GM23248 (cell line): ENCODE data around the gene APBA2. TPM values are rescaled to one million over a fixed set of nuclear protein-coding genes. Genes with fewer than 3 reads are reported as not detected.

Experiments
- DNase-seq: peaks from one replicate; pipeline ENCODE4 v3.0.0-alpha.2; 2015
- H2AFZ ChIP-seq: fragments of 200-600 bp; sonication (generic); 2 replicates; pipeline ENCODE4 v1.6.1; 2016; ENCODE audit warnings: antibody characterized with exemption
- H3F3A ChIP-seq: fragments of 200-600 bp; sonication (generic); 2 replicates; pipeline ENCODE4 v1.6.1; 2016; ENCODE audit warnings: mild to moderate bottlenecking, antibody characterized with exemption, mixed run types; ENCODE audit not compliant: insufficient read depth
- H3K27ac ChIP-seq: fragments of 200-600 bp; sonication (generic); 2 replicates; pipeline ENCODE4 v1.5.1; 2016; ENCODE audit warnings: mild to moderate bottlenecking
- H3K27me3 ChIP-seq: fragments of 200-600 bp; sonication (generic); replicated peaks from 2 replicates; pipeline ENCODE4 v1.6.1; 2016; ENCODE audit warnings: mild to moderate bottlenecking; ENCODE audit not compliant: insufficient read depth
- H3K36me3 ChIP-seq: fragments of 200-600 bp; sonication (generic); 2 replicates; pipeline ENCODE4 v1.6.1; 2016; ENCODE audit warnings: low read depth, mild to moderate bottlenecking
- H3K4me1 ChIP-seq: fragments of 200-600 bp; sonication (generic); 2 replicates; pipeline ENCODE4 v1.6.1; 2016; ENCODE audit warnings: mild to moderate bottlenecking; ENCODE audit not compliant: insufficient read depth
- H3K4me2 ChIP-seq: fragments of 200-600 bp; sonication (generic); one replicate; pipeline ENCODE4 v1.6.1; 2016; ENCODE audit warnings: mild to moderate bottlenecking; ENCODE audit not compliant: unreplicated experiment
- H3K4me3 ChIP-seq: fragments of 200-600 bp; sonication (generic); 2 replicates; pipeline ENCODE4 v1.5.1; 2016; ENCODE audit warnings: mild to moderate bottlenecking
- H3K79me2 ChIP-seq: fragments of 200-600 bp; sonication (generic); 2 replicates; pipeline ENCODE4 v1.6.1; 2016; ENCODE audit warnings: mild to moderate bottlenecking; ENCODE audit not compliant: insufficient read depth
- H3K9ac ChIP-seq: fragments of 200-600 bp; sonication (generic); 2 replicates; pipeline ENCODE4 v1.6.1; 2016; ENCODE audit warnings: mild to moderate bottlenecking
- H3K9me2 ChIP-seq: fragments of 200-600 bp; sonication (generic); 2 replicates; pipeline ENCODE4 v1.6.1; 2016; ENCODE audit warnings: mixed run types, mild to moderate bottlenecking, moderate library complexity; ENCODE audit not compliant: insufficient read depth
- H3K9me3 ChIP-seq: fragments of 200-600 bp; sonication (generic); one replicate; pipeline ENCODE4 v1.6.1; 2017; ENCODE audit warnings: low read depth
- H4K20me1 ChIP-seq: fragments of 200-600 bp; sonication (generic); 2 replicates; pipeline ENCODE4 v1.6.0; 2016; ENCODE audit not compliant: insufficient read depth
- EZH2 ChIP-seq: fragments of 200-600 bp; sonication (generic); IDR thresholded peaks from 2 replicates; pipeline ENCODE4 v1.6.1; 2018; ENCODE audit warnings: antibody characterized with exemption, mild to moderate bottlenecking; ENCODE audit not compliant: insufficient read depth, poor library complexity, severe bottlenecking
- EZH2phosphoT487 ChIP-seq: fragments of 200-600 bp; sonication (generic); IDR thresholded peaks from 2 replicates; pipeline ENCODE4 v1.6.1; 2018; ENCODE audit warnings: antibody characterized with exemption, moderate library complexity, mild to moderate bottlenecking, low read depth; ENCODE audit not compliant: insufficient read depth
- WGBS, 2 experiments: methylation state at CpG; one replicate each; pipeline ENCODE4 v1.1.6; 2015 to 2017; ENCODE audit warnings: low lambda C conversion rate in 2 of 2, low coverage in 1 of 2; ENCODE audit errors: missing lambda C conversion rate in 2 of 2; 5-methylcytosine and 5-hydroxymethylcytosine counted together
- in situ Hi-C: fragments of 300-500 bp; cut with MboI; formaldehyde crosslinking; loops from 2 replicates; pipeline ENCODE4 v1.15.0; 2020
- polyA plus RNA-seq: library from polyadenylated mRNA; unstranded; fragments of >200 nt; fragmentation: Nextera tagmentation; extraction: Ambion mirVana; gene quantifications from 2 replicates; pipeline ENCODE4 v1.2.1, GENCODE V29; 2016
- total RNA-seq: library from RNA; depleted of rRNA; stranded (reverse); fragments of >200 nt; shearing (Covaris generic); gene quantifications from 2 replicates; pipeline ENCODE4 v1.2.3, GENCODE V29; 2014

The APBA2 gene
- total and polyA plus RNA-seq, 2 experiments from 2014 or later = 0.23 to 0.65 TPM

GRCh38 chr15:29139540-29140459 is 254.0 kb downstream of the APBA2 start:
- no peaks in the 10 kb centered on the region for H4K20me1 ChIP-seq
- H3K36me3 ChIP-seq = no peaks in the 10 kb centered on the region
- H3K9ac ChIP-seq = no peak overlapping the region
- peak overlapping the region; percentile 12; the same call in 1 of the 2 replicates for H2AFZ ChIP-seq
- H3K4me3 ChIP-seq = 0 out of 2 replicates have a peak overlapping the region, but pooled peaks have one; percentile 13
- no peaks in the 10 kb centered on the region for H3K9me2 ChIP-seq
- H3F3A ChIP-seq = peaks cover 3% of the 10 kb centered on the region; the same call in 1 of the 2 replicates
- no peaks in the 10 kb centered on the region for H3K79me2 ChIP-seq
- peaks cover 13% of the 10 kb centered on the region for H3K4me1 ChIP-seq
- peak; percentile 62 for DNase-seq
- TF ChIP-seq EZH2phosphoT487 (no peak), EZH2 (no peak)
- no peak overlapping the region for H3K27ac ChIP-seq
- peak overlapping the region; percentile 29 for H3K4me2 ChIP-seq
- in situ Hi-C loops = no loop called here
- no peaks in the 10 kb centered on the region for H3K27me3 ChIP-seq
- 12 to 15% methylated on average over 31 of the region's 31 CpGs for WGBS, 2 experiments
- no peaks in the 10 kb centered on the region for H3K9me3 ChIP-seq

GRCh38 chr15:29140475-29141307 is 254.9 kb downstream of the APBA2 start:
- Histone ChIP-seq H2AFZ (peak overlapping the region; percentile 12; the same call in 1 of the 2 replicates), H3K9me3 (no peaks in the 10 kb centered on the region), H3K4me3 (no peak overlapping the region), H3K36me3 (no peaks in the 10 kb centered on the region), H3K27ac (no peak overlapping the region), H3K9ac (no peak overlapping the region), H3K4me1 (peaks cover 13% of the 10 kb centered on the region), H4K20me1 (no peaks in the 10 kb centered on the region), H3K4me2 (no peak overlapping the region), H3K27me3 (no peaks in the 10 kb centered on the region), H3F3A (peaks cover 3% of the 10 kb centered on the region; the same call in 1 of the 2 replicates), H3K9me2 (no peaks in the 10 kb centered on the region), H3K79me2 (no peaks in the 10 kb centered on the region)
- in situ Hi-C loops = no loop called here
- DNase-seq = no peak
- WGBS, 2 experiments = 59 to 61% methylated on average over 14 to 15 of the region's 15 CpGs
- TF ChIP-seq EZH2phosphoT487 (no peak), EZH2 (no peak)

DNA sequence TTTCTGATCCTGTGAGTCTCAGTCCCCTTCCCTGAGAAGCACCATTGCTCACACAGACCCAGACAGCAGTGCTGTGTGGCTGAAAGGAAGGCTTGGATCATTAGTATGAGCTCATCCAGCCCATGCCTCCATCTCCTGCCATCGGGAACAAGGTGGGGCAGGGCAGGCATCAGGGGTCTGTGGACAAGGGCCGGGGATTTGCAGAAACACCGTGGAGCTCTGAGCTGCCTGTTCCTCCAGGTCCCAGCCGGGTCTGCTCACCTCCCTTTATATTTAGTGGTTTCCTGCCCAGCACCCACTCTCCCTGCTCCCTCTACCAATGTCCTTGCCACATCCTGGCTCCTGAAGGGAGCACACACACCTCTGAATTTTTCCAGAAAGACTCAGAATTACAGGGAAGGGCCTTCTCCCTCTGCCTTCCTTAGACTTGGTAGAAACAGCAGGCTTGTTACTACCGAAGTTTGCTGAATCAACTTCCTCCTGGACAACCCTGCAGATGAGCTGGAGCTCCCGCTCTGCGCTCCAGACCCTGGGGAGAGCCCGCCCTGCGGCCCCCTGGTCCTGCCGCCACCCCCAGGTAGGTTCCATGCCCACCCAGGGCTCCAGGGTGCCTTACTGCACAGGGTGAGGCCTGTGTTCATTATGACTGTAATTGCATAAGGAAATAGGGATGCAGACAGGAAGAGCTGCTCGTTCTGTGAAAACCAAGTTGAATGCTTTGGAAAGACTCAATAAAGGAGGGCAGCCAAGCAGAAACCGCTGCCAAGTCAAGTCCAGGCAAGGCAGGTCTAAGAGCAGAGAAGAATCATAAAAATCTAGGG is 255.7 kb downstream of the APBA2 start:
- no peak overlapping the region for H2AFZ ChIP-seq
- H3K9ac ChIP-seq = no peak overlapping the region
- H3F3A ChIP-seq = peaks cover 3% of the 10 kb centered on the region; the same call in 1 of the 2 replicates
- WGBS, 2 experiments = 60 to 63% methylated on average over 11 of the region's 12 CpGs
- in situ Hi-C loops = no loop called here
- H3K4me2 ChIP-seq = no peak overlapping the region
- peaks cover 13% of the 10 kb centered on the region for H3K4me1 ChIP-seq
- no peak overlapping the region for H3K27ac ChIP-seq
- TF ChIP-seq EZH2phosphoT487 = no peak
- TF ChIP-seq EZH2 = no peak
- no peaks in the 10 kb centered on the region for H4K20me1 ChIP-seq
- no peak for DNase-seq
- H3K79me2 ChIP-seq = no peaks in the 10 kb centered on the region
- H3K4me3 ChIP-seq = no peak overlapping the region
- no peaks in the 10 kb centered on the region for H3K36me3 ChIP-seq
- no peaks in the 10 kb centered on the region for H3K9me2 ChIP-seq
- H3K27me3 ChIP-seq = no peaks in the 10 kb centered on the region
- no peaks in the 10 kb centered on the region for H3K9me3 ChIP-seq
